GM18861 (cell line): ENCODE measurements around the gene HMBS.

Experiments used
- ATAC-seq: cut with Tn5 transposase; IDR thresholded peaks from one replicate; pipeline ENCODE4 v1.9.1; 2021; ENCODE audit not compliant: unreplicated experiment

Gene HMBS

GRCh38 chr11:119067371-119068222 is 17.1 kb upstream of the HMBS start, which contains the start of gene VPS11:
VPS11 (plus strand) TSS chr11:119067818; CDS start chr11:119067824, 6 bp downstream.
- ATAC-seq, result peak; percentile 83

- ATAC-seq, result no peak
Measured at GRCh38 chr11:119077839-119078238, 6.8 kb upstream of the HMBS start.

- no peak for ATAC-seq
Measured at GRCh38 chr11:119078675-119079420, 5.8 kb upstream of the HMBS start.

- ATAC-seq, result no peak
Measured at GRCh38 chr11:119081682-119082260, 2.9 kb upstream of the HMBS start.

- ATAC-seq, result peak; percentile 9
Measured at GRCh38 chr11:119085437-119085847, 761 bp downstream of the HMBS start.

- no peak for ATAC-seq
Measured at GRCh38 chr11:119087123-119087522, 2.4 kb downstream of the HMBS start.

GRCh38 chr11:119087747-119088241 is 3.1 kb downstream of the HMBS start:
- ATAC-seq, result no peak

GRCh38 chr11:119088406-119088805 is 3.7 kb downstream of the HMBS start:
- no peak for ATAC-seq

- ATAC-seq, result no peak
Measured at GRCh38 chr11:119089319-119089718, 4.6 kb downstream of the HMBS start.

GRCh38 chr11:119091178-119091577 is 6.5 kb downstream of the HMBS start:
- ATAC-seq, result no peak

GRCh38 chr11:119091966-119092879 is 7.5 kb downstream of the HMBS start:
- no peak for ATAC-seq

- no peak for ATAC-seq
Measured at GRCh38 chr11:119092880-119093842, 8.5 kb downstream of the HMBS start.

- ATAC-seq, result no peak
Measured at GRCh38 chr11:119093942-119094815, 9.5 kb downstream of the HMBS start.

GRCh38 chr11:119094816-119095065 is 10.1 kb downstream of the HMBS start:
- ATAC-seq, result peak; percentile 30

- ATAC-seq, result peak; percentile 70
Measured at GRCh38 chr11:119095066-119095880, 10.6 kb downstream of the HMBS start.

GRCh38 chr11:119099711-119100110 is 15.0 kb downstream of the HMBS start:
- no peak for ATAC-seq

- ATAC-seq, result no peak
Measured at GRCh38 chr11:119100246-119100970, 15.7 kb downstream of the HMBS start.
